ENCODE data around the gene CEMIP. TPM values are rescaled to one million over a fixed set of nuclear protein-coding genes. Genes with fewer than 3 reads are reported as not detected.
A peak's percentile ranks its signal among the peaks of the same experiment; 100 is the strongest.

CEMIP gene
- total and polyA plus RNA-seq, 2 of the 8 experiments (the other 6 are each of a cell fraction or from before 2014, with no cell fraction given) = 0.11 to 0.60 TPM

DNA sequence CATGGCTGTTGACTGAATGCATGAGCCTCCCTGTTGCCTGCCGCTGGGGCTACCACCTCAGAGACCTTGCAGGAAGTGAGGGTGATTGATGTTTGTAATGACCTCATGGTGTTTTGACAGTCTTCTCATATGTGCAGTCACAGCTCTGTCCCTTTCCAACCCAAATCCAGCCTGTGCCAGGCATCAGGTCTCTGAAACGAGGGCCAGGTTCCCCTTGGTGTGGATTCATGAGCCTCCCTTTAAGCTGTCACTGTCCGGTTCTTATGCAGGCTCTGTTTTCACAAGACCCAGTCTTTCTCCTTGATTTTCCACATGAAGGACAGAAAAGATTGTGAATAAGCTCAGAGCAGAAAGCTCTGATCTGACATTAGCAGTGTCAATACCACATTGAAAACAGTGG is 43.1 kb downstream of the CEMIP start:
- H3K23me2 ChIP-seq (ENCODE audit: low read depth, low read length) = no peaks in the 10 kb centered on the region
- H4K20me1 ChIP-seq (replicated peaks in 1 of 2; ENCODE audit: control insufficient read depth in 1 of 2, insufficient read depth in 2 of 2, low read length in 2 of 2) = no peaks in the 10 kb centered on the region
- TF ChIP-seq PHF8 (conservative IDR thresholded peaks at IDR 0.05; ENCODE audit: low read depth, low read length) (no peak), BCL11A (IDR thresholded peaks at IDR 0.05; ENCODE audit: low read depth in 2 of 2, low read length in 2 of 2) (no peak)
- no peaks in the 10 kb centered on the region; a peak in 1 of 7 replicates for H3K4me1 ChIP-seq (replicated peaks in 1 of 4; ENCODE audit: control insufficient read depth in 3 of 4, insufficient read depth in 4 of 4, low read length in 3 of 4)
- no peak overlapping the region; the same call in 1 of the 2 replicates for H2BK12ac ChIP-seq (ENCODE audit: low read depth, low read length)
- H3K79me1 ChIP-seq (ENCODE audit: low read depth, low read length) = no peaks in the 10 kb centered on the region
- ChIA-PET POLR2A (ENCODE audit: partially characterized antibody) (interaction anchor here (0.9 to 1.4 kb wide), 2 partner anchors 12 to 21 kb away, joined by 3 to 4 read pairs; no protein-coding TSS in a partner anchor), CTCF (ENCODE audit: partially characterized antibody) (interaction anchor here (0.6 to 2.7 kb wide), 9 partner anchors 13 to 161 kb away, joined by 3 to 9 read pairs (median 4); partner anchors contain the start of gene CEMIP)
- H3K36me3 ChIP-seq (ENCODE audit: control insufficient read depth in 2 of 4, insufficient read depth in 4 of 4, low read length in 3 of 4) = no peaks in the 10 kb centered on the region
- H3K27me3 ChIP-seq (replicated peaks in 1 of 4; ENCODE audit: control insufficient read depth in 3 of 4, extremely low read depth in 1 of 4, insufficient read depth in 3 of 4, low read length in 3 of 4) = no peaks in the 10 kb centered on the region
- peak overlapping the region; percentile 14; the same call in 1 of the 2 replicates for H2BK5ac ChIP-seq (ENCODE audit: low read depth, low read length)
- no peak overlapping the region for H3K56ac ChIP-seq (replicated peaks; ENCODE audit: insufficient read length, low read depth, low read length)
- H4K91ac ChIP-seq (replicated peaks; ENCODE audit: insufficient read length, low read length) = no peak overlapping the region
- no peak overlapping the region for H3K4me2 ChIP-seq (ENCODE audit: insufficient read depth in 1 of 2, low read depth in 2 of 2, low read length in 2 of 2)
- no peak overlapping the region for H2BK15ac ChIP-seq (ENCODE audit: low read length)
- H3K79me2 ChIP-seq (ENCODE audit: control insufficient read depth in 1 of 2, insufficient read depth in 2 of 2, low read length in 2 of 2) = no peaks in the 10 kb centered on the region
- H2BK120ac ChIP-seq (replicated peaks; ENCODE audit: low read depth, low read length) = no peak overlapping the region
- H4K5ac ChIP-seq (ENCODE audit: insufficient read length, low read depth, low read length) = no peak overlapping the region
- no peak overlapping the region for H4K8ac ChIP-seq (ENCODE audit: extremely low read depth, insufficient read depth, low read length)
- H3K23ac ChIP-seq (ENCODE audit: insufficient read length) = no peak overlapping the region
- 84% methylated on average over 3 of the region's 3 CpGs; no CpG with 5 or more reads in 1 of the 2 experiments for WGBS, 2 experiments (ENCODE audit: extremely low coverage in 1 of 2, insufficient coverage in 1 of 2, insufficient read length in 1 of 2, insufficient replicate concordance in 2 of 2, low coverage in 1 of 2, low lambda C conversion rate in 2 of 2, missing lambda C conversion rate in 1 of 2)
- no peak for FAIRE-seq
- H3K27ac ChIP-seq (ENCODE audit: low read depth, low read length) = no peak overlapping the region
- no peak overlapping the region for H3K4ac ChIP-seq (replicated peaks; ENCODE audit: insufficient read length, low read depth, low read length)
- no peak overlapping the region for H3K9ac ChIP-seq (replicated peaks in 1 of 4; ENCODE audit: extremely low read depth in 1 of 4, low read depth in 3 of 4, low read length in 3 of 4)
- H2BK20ac ChIP-seq (ENCODE audit: low read length) = no peak overlapping the region; the same call in 1 of the 2 replicates
- H3K4me3 ChIP-seq (ENCODE audit: extremely low read depth in 1 of 4, insufficient read depth in 2 of 4, low read depth in 3 of 4, low read length in 4 of 4) = no peak overlapping the region
- no peaks in the 10 kb centered on the region for H3K9me3 ChIP-seq (ENCODE audit: insufficient read depth in 2 of 2, low read depth in 1 of 2, low read length in 1 of 2)
- H3K14ac ChIP-seq (ENCODE audit: insufficient read length) = no peak overlapping the region
- H2AFZ ChIP-seq (ENCODE audit: low read length) = no peak overlapping the region
- peak overlapping the region; percentile 27; the same call in 1 of the 2 replicates for H3K18ac ChIP-seq (ENCODE audit: extremely low read depth, low read length)
- H2AK5ac ChIP-seq (ENCODE audit: low read depth, low read length) = peak overlapping the region; percentile 67; the same call in 1 of the 2 replicates
- DNase-seq (ENCODE audit: low read depth in 1 of 2, low spot score in 2 of 2) = no peak
